Left lung (tissue), 10 donors: ENCODE measurements around the gene P3H2. TPM values are rescaled to one million over a fixed set of nuclear protein-coding genes. Genes with fewer than 3 reads are reported as not detected.

Experiments used
- ATAC-seq: fragments of 200-7000 bp; cut with Tn5 transposase; one replicate; pipeline ENCODE4 v1.9.1; 2020; ENCODE audit warnings: moderate library complexity
- DNase-seq, 4 donors: peaks; one replicate each; pipeline ENCODE4 v3.0.0-alpha.2; 2013 to 2020
- H3K27ac ChIP-seq, 2 donors: fragments of 200-600 bp; sonication (generic) in 1 of 2; one replicate each; pipeline versions ENCODE4 v1.5.0 to v1.8.0; 2020 to 2021
- H3K27me3 ChIP-seq, 2 donors: fragments of 200-600 bp; sonication (generic) in 1 of 2; one replicate each; pipeline versions ENCODE4 v1.5.0 to v1.8.0; 2020 to 2021
- H3K36me3 ChIP-seq, 2 donors: fragments of 200-600 bp; sonication (generic) in 1 of 2; one replicate each; pipeline versions ENCODE4 v1.5.0 to v1.8.0; 2020 to 2021
- H3K4me1 ChIP-seq, 2 donors: fragments of 200-600 bp; one replicate each; pipeline ENCODE4 v1.8.0; 2021
- H3K4me3 ChIP-seq, 2 donors: fragments of 200-600 bp; sonication (generic) in 1 of 2; one replicate each; pipeline versions ENCODE4 v1.5.0 to v1.8.0; 2020 to 2021; ENCODE audit warnings: mild to moderate bottlenecking in 1 of 2
- H3K9me3 ChIP-seq, 2 donors: fragments of 200-600 bp; sonication (generic) in 1 of 2; one replicate each; pipeline versions ENCODE4 v1.5.0 to v1.8.0; 2020 to 2021
- CTCF ChIP-seq, 2 donors: fragments of 200-600 bp; sonication (generic) in 1 of 2; IDR thresholded peaks; one replicate each; pipeline versions ENCODE4 v1.5.0 to v1.8.0; 2021; ENCODE audit warnings: antibody characterized with exemption in 2 of 2
- intact Hi-C, 2 donors: fragments of 100-400 bp; cut with DNase I; formaldehyde crosslinking; loops; one replicate each; pipeline versions ENCODE4 v1.11.2 to v1.14.2; 2022
- polyA plus RNA-seq, 6 donors: library from polyadenylated mRNA; unstranded; fragments of 120-200 nt; gene quantifications; one replicate each; pipeline ENCODE4 v1.2.1, GENCODE V29; 2013; ENCODE audit not compliant: insufficient read length in 6 of 6
- total RNA-seq, 2 donors: library from RNA; stranded (reverse); fragmentation: NEBNext Ultra II Directional; extraction: Animal tissue kit (Norgen Biotek cat#: 25700); gene quantifications; one replicate each; pipeline ENCODE4 v1.2.1, GENCODE V29; 2021
- donor health status: DM: no; HTN: yes; CAD: no.
- donor health status: DM: no; HTN: no; CAD: no.

Gene P3H2
- total and polyA plus RNA-seq, 8 donors = 29.1 to 50.7 (median 36.1) TPM

- Histone ChIP-seq H3K4me3 (no peak overlapping the region), H3K27me3 (no peaks in the 10 kb centered on the region)
These were observed 121.0 kb downstream of the P3H2 start for GRCh38 chr3:189999718-190000117.

GRCh38 chr3:189995129-189995528, 125.6 kb downstream of the P3H2 start:
- Histone ChIP-seq H3K27me3 (no peaks in the 10 kb centered on the region), H3K4me1 (no peaks in the 10 kb centered on the region), H3K4me3 (no peak overlapping the region), H3K27ac (no peak overlapping the region), H3K36me3 (no peaks in the 10 kb centered on the region), H3K9me3 (no peaks in the 10 kb centered on the region)
- DNase-seq (no peak), ATAC-seq (no peak)
- intact Hi-C loops = no loop called here
- TF ChIP-seq CTCF (IDR thresholded peaks at IDR 0.05) = no peak

More at GRCh38 chr3:189999718-190000117, 121.0 kb downstream of the P3H2 start:
- intact Hi-C loops = no loop called here
- ATAC-seq (peak; percentile 74), DNase-seq (no peak)
- H3K36me3 ChIP-seq = no peaks in the 10 kb centered on the region
- no peaks in the 10 kb centered on the region for H3K9me3 ChIP-seq
- no peak for TF ChIP-seq CTCF (IDR thresholded peaks at IDR 0.05)
- H3K4me1 ChIP-seq = no peaks in the 10 kb centered on the region
- no peak overlapping the region for H3K27ac ChIP-seq

- ATAC-seq (no peak), DNase-seq (no peak)
- no peak for TF ChIP-seq CTCF (IDR thresholded peaks at IDR 0.05)
- H3K27me3 ChIP-seq = no peaks in the 10 kb centered on the region
- no peaks in the 10 kb centered on the region for H3K9me3 ChIP-seq
- intact Hi-C loops = no loop called here
- no peak overlapping the region for H3K4me3 ChIP-seq
- H3K4me1 ChIP-seq = no peaks in the 10 kb centered on the region
- H3K27ac ChIP-seq = no peak overlapping the region
- H3K36me3 ChIP-seq = no peaks in the 10 kb centered on the region
These were observed 129.9 kb downstream of the P3H2 start for GRCh38 chr3:189990826-189991225.

- no peak overlapping the region for H3K27ac ChIP-seq
- H3K4me1 ChIP-seq = no peaks in the 10 kb centered on the region
- ATAC-seq (no peak), DNase-seq (no peak)
- H3K9me3 ChIP-seq = no peaks in the 10 kb centered on the region
- TF ChIP-seq CTCF (IDR thresholded peaks at IDR 0.05) = no peak
- H3K27me3 ChIP-seq = no peaks in the 10 kb centered on the region
- H3K4me3 ChIP-seq = no peak overlapping the region
- no peaks in the 10 kb centered on the region for H3K36me3 ChIP-seq
- intact Hi-C loops = no loop called here
These were observed 131.8 kb downstream of the P3H2 start for GRCh38 chr3:189988854-189989253.

- ATAC-seq = no peak
- no peaks in the 10 kb centered on the region for H3K27me3 ChIP-seq
- H3K4me1 ChIP-seq = no peaks in the 10 kb centered on the region
- H3K27ac ChIP-seq = no peak overlapping the region
- DNase-seq = no peak
- H3K36me3 ChIP-seq = no peaks in the 10 kb centered on the region
- no peaks in the 10 kb centered on the region for H3K9me3 ChIP-seq
- TF ChIP-seq CTCF (IDR thresholded peaks at IDR 0.05) = no peak
- H3K4me3 ChIP-seq = no peak overlapping the region
- intact Hi-C loops = no loop called here
These were observed 132.4 kb downstream of the P3H2 start for GRCh38 chr3:189988322-189988721.
